Karpas-422 (cell line): Measurements from ENCODE around the gene LTC4S. TPM values are rescaled to one million over a fixed set of nuclear protein-coding genes. Genes with fewer than 3 reads are reported as not detected.
"Not testable (repeated sequence)": the region's sequence is repeated elsewhere in the genome, so short reads cannot be mapped to it uniquely, and the experiment has no call there.

Source experiments
- DNase-seq: peaks from one replicate; pipeline ENCODE4 v3.0.0-alpha.2; 2015
- H2AFZ ChIP-seq: fragments of 200-600 bp; sonication (generic); 2 replicates; pipeline ENCODE4 v1.6.1; 2014; ENCODE audit warnings: antibody characterized with exemption, low read length, mixed read lengths
- H3K27ac ChIP-seq: fragments of 200-600 bp; sonication (generic); 2 replicates; pipeline ENCODE4 v1.5.1; 2014; ENCODE audit warnings: mild to moderate bottlenecking, low read length, moderate library complexity
- H3K27me3 ChIP-seq: fragments of 200-600 bp; sonication (generic); 2 replicates; pipeline ENCODE4 v1.6.1; 2014; ENCODE audit warnings: low read length, mixed read lengths
- H3K36me3 ChIP-seq: fragments of 200-600 bp; sonication (generic); 2 replicates; pipeline ENCODE4 v1.6.1; 2014; ENCODE audit warnings: low read length, mixed read lengths; ENCODE audit not compliant: insufficient read depth
- H3K4me1 ChIP-seq: fragments of 200-600 bp; sonication (generic); 2 replicates; pipeline ENCODE4 v1.6.1; 2014; ENCODE audit warnings: mild to moderate bottlenecking, low read length, mixed read lengths
- H3K4me2 ChIP-seq: fragments of 200-600 bp; sonication (generic); 2 replicates; pipeline ENCODE4 v1.6.1; 2014; ENCODE audit warnings: low read length, low read depth, mild to moderate bottlenecking; ENCODE audit not compliant: poor library complexity, severe bottlenecking
- H3K4me3 ChIP-seq: fragments of 200-600 bp; sonication (generic); 2 replicates; pipeline ENCODE4 v1.5.1; 2014; ENCODE audit warnings: mild to moderate bottlenecking, antibody characterized with exemption, low read length, mixed read lengths
- H3K79me2 ChIP-seq: fragments of 200-600 bp; sonication (generic); 2 replicates; pipeline ENCODE4 v1.6.1; 2014; ENCODE audit warnings: mild to moderate bottlenecking, low read length, mixed read lengths
- H3K9ac ChIP-seq: fragments of 200-600 bp; sonication (generic); 2 replicates; pipeline ENCODE4 v1.6.0; 2014; ENCODE audit warnings: low read length
- H3K9me2 ChIP-seq: fragments of 200-600 bp; sonication (generic), shearing (Covaris generic); replicated peaks from 2 replicates; pipeline ENCODE4 v1.6.0; 2014; ENCODE audit warnings: mild to moderate bottlenecking, low read length, moderate library complexity; ENCODE audit not compliant: insufficient read depth
- H3K9me3 ChIP-seq: fragments of 300-700, 200-600 bp; sonication (generic); 2 replicates; pipeline ENCODE4 v1.6.1; 2014; ENCODE audit warnings: low read length, mixed read lengths
- H4K20me1 ChIP-seq: fragments of 200-600 bp; sonication (generic); 2 replicates; pipeline ENCODE4 v1.6.1; 2014; ENCODE audit warnings: mild to moderate bottlenecking, antibody characterized with exemption, low read length, low read depth; ENCODE audit not compliant: insufficient read depth
- total RNA-seq: library from RNA; depleted of rRNA; stranded (reverse); fragments of >200 nt; shearing (Covaris generic); gene quantifications from 2 replicates; pipeline ENCODE4 v1.2.3, GENCODE V29; 2014; ENCODE audit warnings: low replicate concordance; rRNA removed

LTC4S gene
- 2.3 TPM in 1 of 2 replicates, not detected in the other for total RNA-seq

GRCh38 chr5:179793468-179794139, at the start of gene LTC4S:
Gene LTC4S, plus strand, starts transcription at chr5:179793986. Its CDS starts 95 bp downstream, at chr5:179794081.
- Histone ChIP-seq H3K4me1 (peaks cover 34% of the 10 kb centered on the region), H2AFZ (no peak within 1 kb of the TSS), H4K20me1 (peaks cover 11% of the 10 kb centered on the region), H3K4me2 (peak within 1 kb of the TSS; percentile 72), H3K27ac (no peak within 1 kb of the TSS), H3K27me3 (no peaks in the 10 kb centered on the region), H3K79me2 (no peaks in the 10 kb centered on the region), H3K9ac (0 out of 2 replicates have a peak within 1 kb of the TSS, but pooled peaks have one; percentile 7), H3K36me3 (no peaks in the 10 kb centered on the region), H3K4me3 (no peak within 1 kb of the TSS), H3K9me2 (no peaks in the 10 kb centered on the region), H3K9me3 (no peaks in the 10 kb centered on the region)
- peak; percentile 68 for DNase-seq

- H3K27me3 ChIP-seq, H3K9me2 ChIP-seq, H3K4me2 ChIP-seq, H3K27ac ChIP-seq, H2AFZ ChIP-seq, DNase-seq, H3K9me3 ChIP-seq, H3K4me3 ChIP-seq, H4K20me1 ChIP-seq, H3K4me1 ChIP-seq, H3K9ac ChIP-seq: not testable (repeated sequence)
- Histone ChIP-seq H3K79me2 (peaks cover 92% of the 10 kb centered on the region), H3K36me3 (peaks cover 14% of the 10 kb centered on the region)
Measured at GRCh38 chr5:179744106-179744505, 49.7 kb upstream of the LTC4S start.

GRCh38 chr5:179746872-179747271, 46.9 kb upstream of the LTC4S start:
- DNase-seq, result no peak
- H3K9me2 ChIP-seq, result no peaks in the 10 kb centered on the region
- H3K4me3 ChIP-seq, result no peak overlapping the region
- no peak overlapping the region for H3K4me2 ChIP-seq
- no peaks in the 10 kb centered on the region for H3K9me3 ChIP-seq
- H3K4me1 ChIP-seq, result no peaks in the 10 kb centered on the region
- H3K27ac ChIP-seq, result no peak overlapping the region
- 0 out of 2 replicates have a peak, but pooled peaks cover 4% of the 10 kb centered on the region for H4K20me1 ChIP-seq
- no peaks in the 10 kb centered on the region for H3K27me3 ChIP-seq
- no peak overlapping the region for H2AFZ ChIP-seq
- no peak overlapping the region for H3K9ac ChIP-seq
- peaks cover 92% of the 10 kb centered on the region for H3K79me2 ChIP-seq
- no peaks in the 10 kb centered on the region for H3K36me3 ChIP-seq

- H3K4me2 ChIP-seq, result no peak overlapping the region
Measured at GRCh38 chr5:179747811-179748210, 46.0 kb upstream of the LTC4S start.

GRCh38 chr5:179749857-179750508, 43.8 kb upstream of the LTC4S start:
- Histone ChIP-seq H3K4me2 (no peak overlapping the region), H3K9ac (no peak overlapping the region), H3K79me2 (peaks cover 90% of the 10 kb centered on the region), H4K20me1 (0 out of 2 replicates have a peak, but pooled peaks cover 7% of the 10 kb centered on the region), H3K27me3 (no peaks in the 10 kb centered on the region), H3K36me3 (no peaks in the 10 kb centered on the region), H3K4me1 (peaks cover 14% of the 10 kb centered on the region), H3K9me3 (no peaks in the 10 kb centered on the region), H3K27ac (no peak overlapping the region), H3K4me3 (no peak overlapping the region), H3K9me2 (no peaks in the 10 kb centered on the region), H2AFZ (no peak overlapping the region)
- no peak for DNase-seq

More at GRCh38 chr5:179747811-179748210, 46.0 kb upstream of the LTC4S start:
- H3K36me3 ChIP-seq, result no peaks in the 10 kb centered on the region
- H3K4me3 ChIP-seq, result no peak overlapping the region
- no peaks in the 10 kb centered on the region for H3K4me1 ChIP-seq
- H3K79me2 ChIP-seq, result peaks cover 86% of the 10 kb centered on the region
- DNase-seq, result no peak
- no peak overlapping the region for H3K9ac ChIP-seq
- no peaks in the 10 kb centered on the region for H3K9me3 ChIP-seq
- 0 out of 2 replicates have a peak, but pooled peaks cover 4% of the 10 kb centered on the region for H4K20me1 ChIP-seq
- no peak overlapping the region for H2AFZ ChIP-seq
- H3K27ac ChIP-seq, result no peak overlapping the region
- no peaks in the 10 kb centered on the region for H3K27me3 ChIP-seq
- H3K9me2 ChIP-seq, result no peaks in the 10 kb centered on the region

GRCh38 chr5:179753971-179754370, 39.8 kb upstream of the LTC4S start:
- no peak for DNase-seq
- Histone ChIP-seq H3K4me2 (no peak overlapping the region), H3K9ac (no peak overlapping the region), H3K4me1 (peaks cover 15% of the 10 kb centered on the region), H4K20me1 (0 out of 2 replicates have a peak, but pooled peaks cover 17% of the 10 kb centered on the region), H3K27me3 (no peaks in the 10 kb centered on the region), H2AFZ (no peak overlapping the region), H3K4me3 (no peak overlapping the region), H3K27ac (no peak overlapping the region), H3K36me3 (no peaks in the 10 kb centered on the region), H3K79me2 (peaks cover 90% of the 10 kb centered on the region), H3K9me3 (no peaks in the 10 kb centered on the region), H3K9me2 (no peaks in the 10 kb centered on the region)

GRCh38 chr5:179755022-179755421, 38.8 kb upstream of the LTC4S start:
- no peak for DNase-seq
- Histone ChIP-seq H3K36me3 (no peaks in the 10 kb centered on the region), H3K9me3 (no peaks in the 10 kb centered on the region), H3K27me3 (no peaks in the 10 kb centered on the region), H4K20me1 (0 out of 2 replicates have a peak, but pooled peaks cover 17% of the 10 kb centered on the region), H3K9ac (no peak overlapping the region), H3K4me1 (peaks cover 25% of the 10 kb centered on the region), H2AFZ (no peak overlapping the region), H3K9me2 (no peaks in the 10 kb centered on the region), H3K4me3 (no peak overlapping the region), H3K27ac (no peak overlapping the region), H3K79me2 (peaks cover 90% of the 10 kb centered on the region), H3K4me2 (no peak overlapping the region)

- H3K4me2 ChIP-seq, result no peak overlapping the region
- H4K20me1 ChIP-seq, result peaks cover 20% of the 10 kb centered on the region
- H3K9me2 ChIP-seq, result no peaks in the 10 kb centered on the region
Measured at GRCh38 chr5:179758955-179759354, 34.8 kb upstream of the LTC4S start.

More at GRCh38 chr5:179758955-179759354, 34.8 kb upstream of the LTC4S start:
- Histone ChIP-seq H3K27ac (no peak overlapping the region), H3K9me3 (no peaks in the 10 kb centered on the region), H2AFZ (no peak overlapping the region), H3K27me3 (no peaks in the 10 kb centered on the region), H3K9ac (no peak overlapping the region), H3K36me3 (no peaks in the 10 kb centered on the region), H3K4me3 (no peak overlapping the region), H3K79me2 (peaks cover 91% of the 10 kb centered on the region), H3K4me1 (peaks cover 48% of the 10 kb centered on the region)
- DNase-seq, result no peak
